ENCODE data around the gene ENDOU.

The ENDOU gene

DNA sequence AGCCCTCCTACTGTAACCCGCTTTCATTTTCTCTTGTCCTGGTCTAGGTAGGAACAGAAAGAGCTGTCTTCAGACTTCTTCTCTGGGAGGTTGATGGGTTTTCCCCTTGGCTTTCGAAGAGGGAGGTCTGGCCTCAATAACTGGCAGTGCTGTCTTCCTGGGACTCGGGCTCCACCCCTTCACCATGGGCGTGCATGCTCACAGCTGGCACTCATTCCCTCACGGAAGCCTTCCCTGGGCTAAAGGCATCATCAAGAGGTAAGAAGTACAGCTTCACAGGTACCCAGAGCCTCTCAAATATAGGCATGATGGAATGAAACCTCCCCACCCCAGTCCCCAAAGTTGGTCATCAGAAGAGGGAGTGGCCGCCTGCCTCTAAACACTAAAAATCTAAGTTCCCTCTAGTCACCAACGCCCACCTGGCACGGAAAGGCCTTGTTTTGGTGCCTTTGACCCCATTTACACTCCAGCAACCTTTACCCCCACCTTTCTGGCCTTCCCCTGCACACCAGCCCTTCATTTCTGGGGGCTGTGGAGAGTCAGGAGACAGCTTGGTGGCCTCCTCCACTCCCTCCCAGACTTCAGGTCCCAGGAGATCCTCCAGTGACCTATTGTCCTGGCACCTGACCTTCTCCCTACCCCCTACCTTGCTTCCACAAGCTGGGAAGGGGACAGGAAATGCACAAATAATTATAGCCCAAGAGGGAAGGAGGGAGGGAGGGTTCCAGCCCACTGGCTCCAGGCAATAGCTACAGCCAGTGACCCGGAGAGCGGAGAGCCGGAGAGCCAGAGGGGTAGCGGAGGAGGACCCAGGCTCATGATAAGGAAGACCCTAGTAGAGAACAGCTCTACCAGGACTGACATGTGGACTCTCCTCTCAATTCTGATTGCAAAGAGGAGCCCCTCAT is 30.6 kb upstream of the ENDOU start:
- no peak for DNase-seq (ENCODE audit: low read depth)
- no peak overlapping the region for H3K4me3 ChIP-seq (replicated peaks; ENCODE audit: low read depth, low read length)
- no peak for TF ChIP-seq CTCF (IDR thresholded peaks at IDR 0.05; ENCODE audit: low read length, missing control alignments)

DNA sequence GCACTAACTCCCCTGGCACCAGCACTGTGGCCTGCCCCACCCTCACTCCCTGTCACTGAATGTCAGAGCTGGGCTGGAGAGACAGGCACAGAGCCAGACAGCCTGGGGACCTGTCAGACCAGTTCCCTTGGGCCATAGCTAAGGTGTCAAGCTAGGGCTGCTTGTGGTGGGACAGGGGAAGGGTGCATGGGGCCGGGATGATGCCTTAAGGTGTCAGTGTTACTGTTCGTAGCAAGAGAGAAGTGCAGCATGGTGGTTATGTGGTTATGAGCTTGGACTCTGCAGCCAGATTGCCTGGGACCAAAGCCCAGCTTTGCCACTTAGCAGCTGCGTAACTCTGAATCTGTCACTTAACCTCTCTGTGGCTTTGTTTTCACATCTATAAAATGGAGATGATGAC is 29.6 kb upstream of the ENDOU start:
- H3K4me3 ChIP-seq (replicated peaks; ENCODE audit: low read depth, low read length), result no peak overlapping the region
- no peak for DNase-seq (ENCODE audit: low read depth)
- TF ChIP-seq CTCF (IDR thresholded peaks at IDR 0.05; ENCODE audit: low read length, missing control alignments), result no peak

GRCh38 chr12:47754126-47754525 is 28.8 kb upstream of the ENDOU start:
- no peak overlapping the region for H3K4me3 ChIP-seq (replicated peaks; ENCODE audit: low read depth, low read length)
- TF ChIP-seq CTCF (IDR thresholded peaks at IDR 0.05; ENCODE audit: low read length, missing control alignments), result no peak
- DNase-seq (ENCODE audit: low read depth), result no peak

- H3K4me3 ChIP-seq (replicated peaks; ENCODE audit: low read depth, low read length), result no peak overlapping the region
- TF ChIP-seq CTCF (IDR thresholded peaks at IDR 0.05; ENCODE audit: low read length, missing control alignments), result no peak
- DNase-seq (ENCODE audit: low read depth), result no peak
These were observed 28.0 kb upstream of the ENDOU start for GRCh38 chr12:47753021-47754001.

DNA sequence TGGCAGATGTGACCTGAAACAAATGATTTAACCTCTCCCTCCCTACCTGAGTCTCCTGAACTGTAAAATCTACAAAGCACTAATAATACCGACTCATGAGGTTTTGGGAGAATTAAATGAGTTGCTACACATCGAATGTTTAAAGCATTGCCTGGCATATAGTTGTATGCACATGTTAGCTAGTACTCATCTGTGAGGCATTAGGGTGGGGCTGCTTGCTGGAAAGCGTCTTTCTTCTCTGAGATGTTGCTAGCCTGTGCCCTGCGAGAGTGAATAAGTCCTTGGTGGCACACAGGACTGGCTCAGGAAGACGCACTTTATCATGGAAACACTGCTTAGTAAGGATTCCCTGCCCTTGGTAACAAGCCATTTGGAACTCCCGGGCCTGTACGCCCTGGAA is 27.3 kb upstream of the ENDOU start:
- DNase-seq (ENCODE audit: low read depth), result no peak
- no peak overlapping the region for H3K4me3 ChIP-seq (replicated peaks; ENCODE audit: low read depth, low read length)
- TF ChIP-seq CTCF (IDR thresholded peaks at IDR 0.05; ENCODE audit: low read length, missing control alignments), result no peak

GRCh38 chr12:47752121-47752520 is 26.8 kb upstream of the ENDOU start:
- no peak overlapping the region for H3K4me3 ChIP-seq (replicated peaks; ENCODE audit: low read depth, low read length)
- DNase-seq (ENCODE audit: low read depth), result no peak
- no peak for TF ChIP-seq CTCF (IDR thresholded peaks at IDR 0.05; ENCODE audit: low read length, missing control alignments)
